ENCODE results near the gene ACVR1. TPM values are rescaled to one million over a fixed set of nuclear protein-coding genes. Genes with fewer than 3 reads are reported as not detected.

ACVR1 gene
- total RNA-seq, 2 experiments from 2014 or later = 6.4 to 7.1 TPM

- Mint-ChIP-seq H3K4me1 (peaks cover 24% of the 10 kb centered on the region), H3K4me3 (no peak overlapping the region), H3K36me3 (peaks cover 2% of the 10 kb centered on the region), H3K27me3 (no peaks in the 10 kb centered on the region), H3K27ac (no peak overlapping the region), H3K9me3 (no peaks in the 10 kb centered on the region)
- no peak for DNase-seq
Measured at GRCh38 chr2:157787364-157787938, 88.7 kb downstream of the ACVR1 start.

- Mint-ChIP-seq H3K36me3 (peaks cover 2% of the 10 kb centered on the region), H3K4me1 (peaks cover 30% of the 10 kb centered on the region), H3K4me3 (no peak overlapping the region), H3K9me3 (no peaks in the 10 kb centered on the region), H3K27ac (no peak overlapping the region), H3K27me3 (no peaks in the 10 kb centered on the region)
- no peak for DNase-seq
Measured at GRCh38 chr2:157786663-157787363, 89.3 kb downstream of the ACVR1 start.

GRCh38 chr2:157785866-157786662 lies 90.1 kb downstream of the ACVR1 start:
- H3K4me1 Mint-ChIP-seq = peaks cover 36% of the 10 kb centered on the region
- H3K36me3 Mint-ChIP-seq = peaks cover 2% of the 10 kb centered on the region
- no peak overlapping the region for H3K27ac Mint-ChIP-seq
- H3K4me3 Mint-ChIP-seq = no peak overlapping the region
- H3K9me3 Mint-ChIP-seq = no peaks in the 10 kb centered on the region
- no peaks in the 10 kb centered on the region for H3K27me3 Mint-ChIP-seq
- DNase-seq = no peak

- no peak overlapping the region for H3K27ac Mint-ChIP-seq
- no peak overlapping the region for H3K4me3 Mint-ChIP-seq
- DNase-seq = no peak
- H3K4me1 Mint-ChIP-seq = peaks cover 36% of the 10 kb centered on the region
- no peaks in the 10 kb centered on the region for H3K9me3 Mint-ChIP-seq
- peaks cover 2% of the 10 kb centered on the region for H3K36me3 Mint-ChIP-seq
- no peaks in the 10 kb centered on the region for H3K27me3 Mint-ChIP-seq
Measured at GRCh38 chr2:157785200-157785599, 90.9 kb downstream of the ACVR1 start.

GRCh38 chr2:157784823-157785175 lies 91.3 kb downstream of the ACVR1 start:
- Mint-ChIP-seq H3K27ac (no peak overlapping the region), H3K4me1 (peaks cover 32% of the 10 kb centered on the region), H3K36me3 (peaks cover 2% of the 10 kb centered on the region), H3K27me3 (no peaks in the 10 kb centered on the region), H3K9me3 (no peaks in the 10 kb centered on the region), H3K4me3 (no peak overlapping the region)
- DNase-seq = no peak

- Mint-ChIP-seq H3K4me1 (peaks cover 31% of the 10 kb centered on the region), H3K27ac (no peak overlapping the region), H3K36me3 (peaks cover 2% of the 10 kb centered on the region), H3K27me3 (no peaks in the 10 kb centered on the region), H3K4me3 (no peak overlapping the region), H3K9me3 (no peaks in the 10 kb centered on the region)
- DNase-seq = no peak
Measured at GRCh38 chr2:157784169-157784822, 91.8 kb downstream of the ACVR1 start.

GRCh38 chr2:157783245-157783644 lies 92.9 kb downstream of the ACVR1 start:
- peaks cover 26% of the 10 kb centered on the region for H3K4me1 Mint-ChIP-seq
- H3K36me3 Mint-ChIP-seq = peaks cover 2% of the 10 kb centered on the region
- DNase-seq = no peak

GRCh38 chr2:157782057-157782845 lies 93.9 kb downstream of the ACVR1 start:
- Mint-ChIP-seq H3K4me3 (no peak overlapping the region), H3K27ac (peak overlapping the region; percentile 40)
- peak; percentile 6 for DNase-seq

More at GRCh38 chr2:157783245-157783644, 92.9 kb downstream of the ACVR1 start:
- no peak overlapping the region for H3K4me3 Mint-ChIP-seq
- no peaks in the 10 kb centered on the region for H3K9me3 Mint-ChIP-seq
- H3K27ac Mint-ChIP-seq = no peak overlapping the region
- no peaks in the 10 kb centered on the region for H3K27me3 Mint-ChIP-seq

GRCh38 chr2:157780211-157780610 lies 95.9 kb downstream of the ACVR1 start:
- Mint-ChIP-seq H3K27ac (no peak overlapping the region), H3K4me3 (no peak overlapping the region), H3K4me1 (peaks cover 26% of the 10 kb centered on the region), H3K9me3 (no peaks in the 10 kb centered on the region), H3K27me3 (no peaks in the 10 kb centered on the region), H3K36me3 (peaks cover 2% of the 10 kb centered on the region)
- DNase-seq = no peak

More at GRCh38 chr2:157782057-157782845, 93.9 kb downstream of the ACVR1 start:
- no peaks in the 10 kb centered on the region for H3K27me3 Mint-ChIP-seq
- no peaks in the 10 kb centered on the region for H3K9me3 Mint-ChIP-seq
- no peaks in the 10 kb centered on the region for H3K36me3 Mint-ChIP-seq
- H3K4me1 Mint-ChIP-seq = peaks cover 26% of the 10 kb centered on the region

GRCh38 chr2:157779794-157780193 lies 96.3 kb downstream of the ACVR1 start:
- H3K4me1 Mint-ChIP-seq = peaks cover 26% of the 10 kb centered on the region
- no peaks in the 10 kb centered on the region for H3K27me3 Mint-ChIP-seq
- no peaks in the 10 kb centered on the region for H3K9me3 Mint-ChIP-seq
- no peak overlapping the region for H3K27ac Mint-ChIP-seq
- no peak overlapping the region for H3K4me3 Mint-ChIP-seq
- no peak for DNase-seq
- peaks cover 2% of the 10 kb centered on the region for H3K36me3 Mint-ChIP-seq

- peak; percentile 22 for DNase-seq
- peaks cover 12% of the 10 kb centered on the region for H3K4me1 Mint-ChIP-seq
- no peak overlapping the region for H3K27ac Mint-ChIP-seq
- no peak overlapping the region for H3K4me3 Mint-ChIP-seq
- peaks cover 2% of the 10 kb centered on the region for H3K36me3 Mint-ChIP-seq
- no peaks in the 10 kb centered on the region for H3K9me3 Mint-ChIP-seq
- H3K27me3 Mint-ChIP-seq = no peaks in the 10 kb centered on the region
Measured at GRCh38 chr2:157777427-157777826, 98.7 kb downstream of the ACVR1 start.

- no peaks in the 10 kb centered on the region for H3K27me3 Mint-ChIP-seq
- no peak for DNase-seq
- H3K4me1 Mint-ChIP-seq = peaks cover 3% of the 10 kb centered on the region
- H3K27ac Mint-ChIP-seq = no peak overlapping the region
- peaks cover 3% of the 10 kb centered on the region for H3K36me3 Mint-ChIP-seq
- no peaks in the 10 kb centered on the region for H3K9me3 Mint-ChIP-seq
- H3K4me3 Mint-ChIP-seq = no peak overlapping the region
Measured at GRCh38 chr2:157771234-157771633, 104.9 kb downstream of the ACVR1 start.

GRCh38 chr2:157769856-157770255 lies 106.3 kb downstream of the ACVR1 start:
- Mint-ChIP-seq H3K4me1 (peaks cover 3% of the 10 kb centered on the region), H3K27ac (no peak overlapping the region), H3K4me3 (no peak overlapping the region), H3K36me3 (peaks cover 9% of the 10 kb centered on the region), H3K27me3 (no peaks in the 10 kb centered on the region), H3K9me3 (no peaks in the 10 kb centered on the region)
- no peak for DNase-seq

- H3K27ac Mint-ChIP-seq = no peak overlapping the region
- no peak overlapping the region for H3K4me3 Mint-ChIP-seq
- no peaks in the 10 kb centered on the region for H3K27me3 Mint-ChIP-seq
- DNase-seq = no peak
- H3K36me3 Mint-ChIP-seq = peaks cover 25% of the 10 kb centered on the region
- no peaks in the 10 kb centered on the region for H3K9me3 Mint-ChIP-seq
- peaks cover 3% of the 10 kb centered on the region for H3K4me1 Mint-ChIP-seq
Measured at GRCh38 chr2:157764386-157764785, 111.7 kb downstream of the ACVR1 start.

Data from activated naive CD8-positive, alpha-beta T cell treated with anti-CD3 and anti-CD28 coated beads for 36 hours (primary cell).